NT2/D1 (cell line): Measurements from ENCODE around the gene IBA57.

ENCODE experiments used
- YY1 ChIP-seq: IDR thresholded peaks from 2 replicates; pipeline ENCODE4 v1.6.1; 2011; ENCODE audit not compliant: insufficient read length, insufficient read depth
- ZNF274 ChIP-seq: IDR thresholded peaks from 2 replicates; pipeline ENCODE4 v1.6.1; 2011; ENCODE audit warnings: mild to moderate bottlenecking, low read depth, low read length

- TF ChIP-seq YY1 = no peak
- no peak for TF ChIP-seq ZNF274
These were observed 31.0 kb upstream of the IBA57 start for GRCh38 chr1:228134591-228134990.
